Stomach smooth muscle (tissue), 2 donors: ENCODE data around the gene GPD2.
A peak's percentile ranks its signal among the peaks of the same experiment; 100 is the strongest.
"Not testable (repeated sequence)": the region's sequence is repeated elsewhere in the genome, so short reads cannot be mapped to it uniquely, and the experiment has no call there.

Experiments
- H3K27ac ChIP-seq: one replicate; pipeline ENCODE4 v1.7.0; 2013; ENCODE audit warnings: mild to moderate bottlenecking, low read length, inconsistent platforms
- H3K27me3 ChIP-seq, 2 donors: one replicate each; pipeline ENCODE4 v1.7.0; 2013; ENCODE audit warnings: low read length in 2 of 2; ENCODE audit not compliant: insufficient read depth in 2 of 2, control insufficient read depth in 1 of 2
- H3K36me3 ChIP-seq, 2 donors: one replicate each; pipeline ENCODE4 v1.7.0; 2013; ENCODE audit warnings: low read length in 2 of 2; ENCODE audit not compliant: control insufficient read depth in 2 of 2, insufficient read depth in 2 of 2
- H3K4me1 ChIP-seq: one replicate; pipeline ENCODE4 v1.7.0; 2013; ENCODE audit warnings: low read length; ENCODE audit not compliant: control insufficient read depth, insufficient read depth
- H3K4me3 ChIP-seq, 2 donors: one replicate each; pipeline ENCODE4 v1.7.0; 2013; ENCODE audit warnings: low read length in 2 of 2
- H3K9ac ChIP-seq, 2 donors: one replicate each; pipeline ENCODE4 v1.7.0; 2013; ENCODE audit warnings: low read length in 2 of 2, mild to moderate bottlenecking in 1 of 2
- H3K9me3 ChIP-seq, 2 donors: one replicate each; pipeline ENCODE4 v1.7.0; 2013; ENCODE audit warnings: low read length in 2 of 2; ENCODE audit not compliant: control insufficient read depth in 2 of 2
- donor health status: healthy.
- donor health status: Pancreatic carcinoma.

GPD2 gene

DNA sequence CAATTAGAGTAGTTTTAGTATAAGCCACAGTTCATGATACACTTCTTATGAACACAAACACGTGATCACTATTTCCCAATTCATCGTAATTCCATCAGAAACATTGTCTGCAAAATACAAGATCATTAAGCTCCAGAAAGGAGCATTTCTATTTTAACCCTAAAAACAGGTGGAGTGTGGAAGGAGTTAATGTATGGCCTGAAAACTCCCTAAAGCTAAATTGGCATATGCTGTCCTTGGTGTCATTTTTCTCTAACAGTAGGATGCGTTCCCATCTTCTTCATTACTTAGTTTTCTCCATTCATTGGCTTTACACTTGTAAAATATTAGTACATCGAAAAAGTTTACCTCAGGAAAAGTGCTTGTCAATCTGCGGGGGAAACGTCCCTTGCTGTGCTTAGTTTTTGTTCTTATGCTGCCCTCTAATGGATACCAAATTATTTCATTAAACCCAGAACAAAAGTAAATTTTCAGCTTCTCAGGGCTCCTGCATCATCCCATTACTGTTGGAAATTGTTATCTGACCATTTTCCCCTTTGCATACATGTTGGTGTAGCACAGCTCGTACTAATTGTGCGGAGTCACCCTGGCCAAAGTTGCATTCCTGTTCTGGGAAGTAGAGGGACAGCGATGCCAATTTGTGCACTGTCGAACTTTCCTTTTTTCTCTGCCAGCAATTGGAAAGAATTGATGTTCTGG lies 153.4 kb downstream of the GPD2 start:
- Histone ChIP-seq H3K9ac (no peak overlapping the region), H3K36me3 (no peaks in the 10 kb centered on the region), H3K9me3 (no peaks in the 10 kb centered on the region), H3K27ac (no peak overlapping the region), H3K4me1 (no peaks in the 10 kb centered on the region), H3K27me3 (no peaks in the 10 kb centered on the region), H3K4me3 (peak overlapping the region in 1 of 2 donors; percentile 23)

DNA sequence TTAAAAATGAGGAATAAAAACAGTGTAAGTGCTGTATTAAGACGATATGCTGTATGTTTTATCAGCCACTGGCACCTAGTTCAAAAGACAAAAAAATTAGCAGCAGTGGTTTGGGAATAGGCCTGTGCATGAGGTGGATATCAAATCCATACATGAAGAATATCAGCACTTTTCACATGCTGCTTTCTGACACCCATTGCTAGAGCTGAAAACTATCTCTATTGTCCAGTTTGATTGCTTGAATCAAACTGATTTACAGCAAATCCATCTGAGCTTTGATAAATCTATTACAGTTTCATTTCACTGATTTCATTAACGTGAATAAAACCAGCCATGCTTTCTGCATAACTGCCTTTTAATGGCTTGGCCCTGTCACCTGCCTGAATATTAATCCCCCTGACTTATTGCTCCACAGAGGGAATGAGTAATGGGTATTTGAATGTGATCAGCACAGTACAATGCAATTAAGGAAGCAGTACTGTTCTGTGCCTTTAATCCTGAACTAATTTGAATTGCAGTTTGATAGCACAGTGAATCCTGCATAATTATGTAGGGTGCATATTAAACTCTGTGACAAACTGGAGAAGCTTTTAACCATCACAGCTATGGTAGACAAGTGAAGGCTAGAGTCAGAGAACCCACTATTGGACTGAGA lies 154.0 kb downstream of the GPD2 start:
- Histone ChIP-seq H3K4me1 (no peaks in the 10 kb centered on the region), H3K4me3 (no peak overlapping the region), H3K36me3 (no peaks in the 10 kb centered on the region), H3K9me3 (no peaks in the 10 kb centered on the region), H3K9ac (no peak overlapping the region), H3K27ac (no peak overlapping the region), H3K27me3 (no peaks in the 10 kb centered on the region)

DNA sequence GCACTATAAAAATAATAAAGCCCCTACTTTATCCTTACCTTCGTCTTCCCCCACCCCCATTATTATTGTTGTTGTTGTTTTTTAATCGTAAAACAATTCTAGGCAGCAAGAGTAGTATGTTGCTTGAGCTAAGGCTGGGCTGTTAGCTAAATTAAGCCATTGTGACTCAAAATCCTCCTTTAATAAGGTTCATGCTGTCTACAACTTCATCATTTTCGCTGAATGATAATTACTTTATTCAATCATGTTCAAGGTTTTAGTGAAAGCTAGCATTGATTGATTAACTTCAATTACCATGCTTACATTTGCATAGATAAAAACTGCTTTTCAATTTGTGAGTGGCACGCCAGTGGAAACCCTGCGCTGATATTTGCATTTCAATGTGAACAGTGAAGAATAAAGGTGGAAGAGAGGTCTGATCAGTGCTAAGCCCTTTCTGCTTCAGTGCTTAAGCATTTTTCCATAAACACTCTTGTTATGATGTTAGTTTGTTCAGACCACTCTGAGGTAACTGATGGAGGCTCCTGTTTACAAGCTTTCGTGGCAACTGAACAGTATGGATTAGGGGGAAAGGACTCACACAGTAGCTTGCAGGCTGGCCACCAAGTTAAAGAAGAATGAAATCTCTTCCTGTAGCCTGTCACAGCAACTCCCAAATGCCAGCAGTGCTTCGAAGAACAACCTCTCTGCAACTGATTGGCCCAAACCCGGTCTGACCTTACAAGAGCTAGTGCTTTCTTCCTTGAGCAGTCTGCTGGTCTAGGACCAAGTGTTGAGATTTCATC lies 156.8 kb downstream of the GPD2 start:
- no peaks in the 10 kb centered on the region for H3K9me3 ChIP-seq
- H3K4me1 ChIP-seq, result no peaks in the 10 kb centered on the region
- no peaks in the 10 kb centered on the region for H3K27me3 ChIP-seq
- H3K4me3 ChIP-seq, result no peak overlapping the region
- H3K27ac ChIP-seq, result no peak overlapping the region
- H3K9ac ChIP-seq, result no peak overlapping the region
- H3K36me3 ChIP-seq, result no peaks in the 10 kb centered on the region

DNA sequence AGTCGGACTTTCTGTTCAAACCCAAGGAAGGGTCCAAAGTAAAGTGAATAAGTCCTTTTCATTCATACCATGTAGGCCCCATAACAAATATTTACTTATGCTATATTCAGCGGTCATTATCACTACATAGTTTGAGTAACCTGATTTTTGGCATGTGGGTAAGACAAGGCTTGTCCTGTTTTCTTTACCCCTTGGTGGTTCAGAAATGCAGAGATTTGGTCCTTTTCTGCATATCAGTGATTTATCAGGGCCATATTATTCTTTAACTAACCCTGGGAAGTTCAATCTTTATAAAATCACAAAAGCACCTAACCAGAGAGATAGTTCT lies 157.4 kb downstream of the GPD2 start:
- H3K9ac ChIP-seq, result no peak overlapping the region
- no peaks in the 10 kb centered on the region for H3K4me1 ChIP-seq
- no peaks in the 10 kb centered on the region for H3K36me3 ChIP-seq
- no peak overlapping the region for H3K27ac ChIP-seq
- no peaks in the 10 kb centered on the region for H3K9me3 ChIP-seq
- H3K4me3 ChIP-seq, result no peak overlapping the region
- no peaks in the 10 kb centered on the region for H3K27me3 ChIP-seq

DNA sequence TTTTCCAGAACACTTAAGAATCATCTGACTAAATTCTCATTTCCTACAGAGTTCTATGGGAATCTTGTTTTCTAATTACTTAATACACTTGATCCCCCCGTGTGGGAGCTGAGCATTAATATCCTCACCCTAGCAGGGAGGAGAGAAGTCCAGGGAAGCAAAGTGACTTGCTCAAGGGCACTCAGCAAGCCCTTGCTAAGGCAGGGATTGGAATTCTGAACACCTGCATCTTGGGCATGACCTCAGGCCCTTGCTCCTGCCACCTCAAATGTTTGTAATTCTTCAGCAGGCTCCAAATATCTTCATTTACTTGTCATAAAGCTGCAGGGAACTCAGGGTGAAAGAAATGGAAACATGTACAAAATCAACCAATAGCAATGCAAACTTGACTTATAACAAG lies 162.4 kb downstream of the GPD2 start:
- no peak overlapping the region for H3K27ac ChIP-seq
- H3K27me3 ChIP-seq, result no peaks in the 10 kb centered on the region
- H3K4me1 ChIP-seq, result no peaks in the 10 kb centered on the region
- H3K4me3 ChIP-seq, result no peak overlapping the region
- H3K36me3 ChIP-seq, result no peaks in the 10 kb centered on the region
- H3K9me3 ChIP-seq, result no peaks in the 10 kb centered on the region
- H3K9ac ChIP-seq, result no peak overlapping the region

DNA sequence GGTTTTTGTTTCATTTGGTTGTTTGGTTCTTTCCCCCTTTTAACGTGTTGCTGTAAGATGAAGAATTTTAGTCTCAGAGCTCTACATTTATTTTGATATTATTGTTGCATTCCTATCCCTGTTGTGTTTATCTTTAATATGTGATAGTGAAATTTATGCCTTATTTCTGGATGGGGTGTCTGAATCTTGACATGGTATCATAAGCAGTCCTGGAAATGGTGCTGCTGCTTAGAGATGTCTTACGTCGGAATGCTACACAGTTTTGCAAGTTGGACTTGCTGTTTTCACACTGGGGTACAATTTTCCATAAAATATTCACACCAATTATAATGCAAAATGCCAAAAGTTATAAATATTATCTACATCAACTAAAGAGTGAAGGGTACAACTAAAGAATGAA lies 164.0 kb downstream of the GPD2 start:
- Histone ChIP-seq H3K9me3 (no peaks in the 10 kb centered on the region), H3K4me1 (no peaks in the 10 kb centered on the region), H3K9ac (no peak overlapping the region), H3K36me3 (no peaks in the 10 kb centered on the region), H3K4me3 (no peak overlapping the region), H3K27me3 (no peaks in the 10 kb centered on the region), H3K27ac (no peak overlapping the region)

- Histone ChIP-seq H3K9me3 (no peaks in the 10 kb centered on the region), H3K27me3 (no peaks in the 10 kb centered on the region), H3K9ac (no peak overlapping the region), H3K4me1 (no peaks in the 10 kb centered on the region), H3K36me3 (no peaks in the 10 kb centered on the region), H3K4me3 (no peak overlapping the region), H3K27ac (no peak overlapping the region)
Observed at GRCh38 chr2:156601855-156602551, 165.8 kb downstream of the GPD2 start.

GRCh38 chr2:156602552-156602933 lies 166.4 kb downstream of the GPD2 start:
- no peaks in the 10 kb centered on the region for H3K27me3 ChIP-seq
- H3K4me3 ChIP-seq, result no peak overlapping the region
- no peaks in the 10 kb centered on the region for H3K9me3 ChIP-seq
- H3K27ac ChIP-seq, result no peak overlapping the region
- no peaks in the 10 kb centered on the region for H3K4me1 ChIP-seq
- H3K9ac ChIP-seq, result no peak overlapping the region
- H3K36me3 ChIP-seq, result no peaks in the 10 kb centered on the region

DNA sequence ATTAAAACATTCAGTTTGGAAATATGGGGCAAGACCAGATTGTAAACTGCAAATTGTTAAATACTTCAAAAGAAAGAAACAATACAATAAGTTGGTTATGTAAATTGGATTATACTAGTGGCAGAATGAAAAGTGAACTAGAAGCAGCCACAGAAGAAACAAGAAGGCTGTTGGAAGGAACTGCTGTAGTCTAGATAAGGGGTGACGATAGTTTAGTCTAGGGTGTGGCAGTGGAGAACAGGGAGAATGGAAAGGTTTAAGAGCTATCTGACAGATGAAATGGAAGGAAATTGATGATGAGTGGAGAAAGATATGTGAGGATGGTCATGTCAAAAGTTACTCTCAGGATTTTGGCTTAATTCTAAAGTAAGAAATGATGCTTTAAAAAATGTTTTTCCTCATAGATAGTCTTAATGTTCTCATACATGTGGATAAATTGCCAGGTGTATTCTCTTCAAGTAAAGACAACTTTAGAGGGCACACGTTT lies 179.7 kb downstream of the GPD2 start:
- Histone ChIP-seq H3K9ac (no peak overlapping the region), H3K27ac (no peak overlapping the region), H3K27me3 (no peaks in the 10 kb centered on the region), H3K4me3 (no peak overlapping the region), H3K36me3 (no peaks in the 10 kb centered on the region), H3K9me3 (no peaks in the 10 kb centered on the region), H3K4me1 (no peaks in the 10 kb centered on the region)

DNA sequence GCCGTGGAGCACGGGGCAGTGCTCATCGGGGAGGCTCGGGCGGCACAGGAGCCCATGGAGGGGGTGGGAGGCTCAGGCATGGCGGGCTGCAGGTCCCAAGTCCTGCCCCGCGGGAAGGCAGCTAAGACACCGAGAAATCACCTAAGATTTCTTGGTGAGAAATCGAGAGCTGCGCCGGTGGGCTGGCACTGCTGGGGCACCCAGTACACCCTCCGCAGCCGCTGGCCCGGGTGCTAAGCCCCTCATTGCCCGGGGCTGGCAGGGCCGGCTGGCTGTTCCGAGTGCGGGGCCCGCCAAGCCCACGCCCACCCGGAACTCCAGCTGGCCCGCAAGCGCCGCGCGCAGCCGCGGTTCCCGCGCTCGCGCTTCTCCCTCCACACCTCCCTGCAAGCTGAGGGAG lies 181.9 kb downstream of the GPD2 start:
- not testable (repeated sequence) for H3K36me3 ChIP-seq, H3K27ac ChIP-seq, H3K9ac ChIP-seq, H3K4me1 ChIP-seq, H3K9me3 ChIP-seq, H3K4me3 ChIP-seq, H3K27me3 ChIP-seq
